ENCODE data around the gene NPM1.

DNA sequence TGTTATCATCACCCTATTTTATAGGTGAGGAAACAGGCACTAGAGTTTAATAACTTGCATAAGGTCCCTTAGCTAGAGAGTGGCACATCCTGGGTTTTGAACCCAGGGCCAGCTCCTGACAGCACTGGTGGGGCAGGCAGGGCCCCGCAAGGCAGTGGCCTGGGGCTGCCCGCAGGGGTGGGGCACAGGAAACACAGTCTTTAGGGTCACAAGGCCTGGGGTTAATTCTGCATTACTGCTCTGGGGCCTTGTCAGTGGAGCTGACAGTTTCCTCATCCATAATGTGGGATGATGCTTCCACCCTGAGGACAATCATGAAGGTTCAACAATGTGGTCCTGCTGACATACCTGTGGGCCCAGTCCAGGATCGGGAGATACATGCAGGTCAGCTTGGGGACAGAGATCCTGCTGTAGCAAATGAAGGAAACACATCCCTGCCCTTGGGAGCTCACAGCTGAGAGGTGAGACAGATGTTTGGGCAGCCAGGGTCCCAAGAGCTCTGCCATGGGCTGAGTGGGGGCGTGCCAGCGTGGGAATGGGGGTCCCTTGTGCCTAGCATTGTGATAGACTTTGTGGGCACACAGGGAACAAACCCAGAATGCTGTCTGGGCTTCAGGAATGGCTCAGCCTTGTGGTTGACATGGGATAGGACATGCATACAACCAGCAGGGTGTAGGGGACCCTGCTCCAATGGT is 46.5 kb downstream of the NPM1 start:
- TF ChIP-seq, protein P1, sequence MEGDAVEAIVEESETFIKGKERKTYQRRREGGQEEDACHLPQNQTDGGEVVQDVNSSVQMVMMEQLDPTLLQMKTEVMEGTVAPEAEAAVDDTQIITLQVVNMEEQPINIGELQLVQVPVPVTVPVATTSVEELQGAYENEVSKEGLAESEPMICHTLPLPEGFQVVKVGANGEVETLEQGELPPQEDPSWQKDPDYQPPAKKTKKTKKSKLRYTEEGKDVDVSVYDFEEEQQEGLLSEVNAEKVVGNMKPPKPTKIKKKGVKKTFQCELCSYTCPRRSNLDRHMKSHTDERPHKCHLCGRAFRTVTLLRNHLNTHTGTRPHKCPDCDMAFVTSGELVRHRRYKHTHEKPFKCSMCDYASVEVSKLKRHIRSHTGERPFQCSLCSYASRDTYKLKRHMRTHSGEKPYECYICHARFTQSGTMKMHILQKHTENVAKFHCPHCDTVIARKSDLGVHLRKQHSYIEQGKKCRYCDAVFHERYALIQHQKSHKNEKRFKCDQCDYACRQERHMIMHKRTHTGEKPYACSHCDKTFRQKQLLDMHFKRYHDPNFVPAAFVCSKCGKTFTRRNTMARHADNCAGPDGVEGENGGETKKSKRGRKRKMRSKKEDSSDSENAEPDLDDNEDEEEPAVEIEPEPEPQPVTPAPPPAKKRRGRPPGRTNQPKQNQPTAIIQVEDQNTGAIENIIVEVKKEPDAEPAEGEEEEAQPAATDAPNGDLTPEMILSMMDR (IDR thresholded peaks at IDR 0.05; ENCODE audit: low read depth, low read length): no peak
- TF ChIP-seq EZH2phosphoT487 (IDR thresholded peaks at IDR 0.05; ENCODE audit: low read depth): no peak
